ENCODE measurements around the gene MYO15A.

Gene MYO15A

GRCh38 chr17:18116078-18116477 is 7.5 kb downstream of the MYO15A start:
- in situ Hi-C loops (cut with HindIII; ENCODE audit: low sequenced_read_pairs) = no loop called here
- TF ChIP-seq CTCF (IDR thresholded peaks at IDR 0.05; ENCODE audit: low read depth, low read length) = no peak
- no peak for DNase-seq (ENCODE audit: low read depth, low spot score)
- no peak overlapping the region for H3K4me3 ChIP-seq (ENCODE audit: low read depth, low read length)

GRCh38 chr17:18117533-18117932 is 9.0 kb downstream of the MYO15A start:
- no peak overlapping the region for H3K4me3 ChIP-seq (ENCODE audit: low read depth, low read length)
- in situ Hi-C loops (cut with HindIII; ENCODE audit: low sequenced_read_pairs) = no loop called here
- no peak for TF ChIP-seq CTCF (IDR thresholded peaks at IDR 0.05; ENCODE audit: low read depth, low read length)
- no peak for DNase-seq (ENCODE audit: low read depth, low spot score)

GRCh38 chr17:18117982-18118975 is 9.7 kb downstream of the MYO15A start:
- in situ Hi-C loops (cut with HindIII; ENCODE audit: low sequenced_read_pairs) = no loop called here

GRCh38 chr17:18119166-18119745 is 10.7 kb downstream of the MYO15A start:
- in situ Hi-C loops (cut with HindIII; ENCODE audit: low sequenced_read_pairs) = no loop called here
- no peak for TF ChIP-seq CTCF (IDR thresholded peaks at IDR 0.05; ENCODE audit: low read depth, low read length)
- no peak overlapping the region for H3K4me3 ChIP-seq (ENCODE audit: low read depth, low read length)
- DNase-seq (ENCODE audit: low read depth, low spot score) = no peak

More at GRCh38 chr17:18117982-18118975, 9.7 kb downstream of the MYO15A start:
- no peak for DNase-seq (ENCODE audit: low read depth, low spot score)
- H3K4me3 ChIP-seq (ENCODE audit: low read depth, low read length) = no peak overlapping the region
- TF ChIP-seq CTCF (IDR thresholded peaks at IDR 0.05; ENCODE audit: low read depth, low read length) = no peak

- DNase-seq (ENCODE audit: low read depth, low spot score) = no peak
- no peak overlapping the region for H3K4me3 ChIP-seq (ENCODE audit: low read depth, low read length)
- TF ChIP-seq CTCF (IDR thresholded peaks at IDR 0.05; ENCODE audit: low read depth, low read length) = no peak
- in situ Hi-C loops (cut with HindIII; ENCODE audit: low sequenced_read_pairs) = no loop called here
These were observed 11.4 kb downstream of the MYO15A start for GRCh38 chr17:18119938-18120337.

- no peak for TF ChIP-seq CTCF (IDR thresholded peaks at IDR 0.05; ENCODE audit: low read depth, low read length)
- no peak for DNase-seq (ENCODE audit: low read depth, low spot score)
- in situ Hi-C loops (cut with HindIII; ENCODE audit: low sequenced_read_pairs) = no loop called here
- H3K4me3 ChIP-seq (ENCODE audit: low read depth, low read length) = no peak overlapping the region
These were observed 12.0 kb downstream of the MYO15A start for GRCh38 chr17:18120461-18121017.

Data from astrocyte of the spinal cord (primary cell).